ENCODE results near the gene KDM4C.
"Not testable (repeated sequence)": the region's sequence is repeated elsewhere in the genome, so short reads cannot be mapped to it uniquely, and the experiment has no call there.

Gene KDM4C

GRCh38 chr9:6757456-6758247 is at the start of gene KDM4C:
Gene KDM4C (plus strand): TSS chr9:6757973. CDS start chr9:6792989, 35,016 bp downstream.
- in situ Hi-C loops (cut with MboI; ENCODE audit: low pct_unique_long_range_greater_than_20kb, low sequenced_read_pairs), result no loop called here

GRCh38 chr9:6708732-6709131 is 49.0 kb upstream of the KDM4C start:
- peak; percentile 49 for DNase-seq
- in situ Hi-C loops (cut with MboI; ENCODE audit: low pct_unique_long_range_greater_than_20kb, low sequenced_read_pairs), result no loop called here

More at GRCh38 chr9:6757456-6758247, at the start of gene KDM4C:
- peak; percentile 98 for DNase-seq

GRCh38 chr9:6711403-6711802 is 46.4 kb upstream of the KDM4C start:
- DNase-seq, result no peak
- in situ Hi-C loops (cut with MboI; ENCODE audit: low pct_unique_long_range_greater_than_20kb, low sequenced_read_pairs), result no loop called here

- in situ Hi-C loops (cut with MboI; ENCODE audit: low pct_unique_long_range_greater_than_20kb, low sequenced_read_pairs), result no loop called here
- DNase-seq, result no peak
Observed at GRCh38 chr9:6712041-6712440, 45.7 kb upstream of the KDM4C start.

GRCh38 chr9:6714176-6714575 is 43.6 kb upstream of the KDM4C start:
- in situ Hi-C loops (cut with MboI; ENCODE audit: low pct_unique_long_range_greater_than_20kb, low sequenced_read_pairs), result no loop called here
- DNase-seq, result no peak

GRCh38 chr9:6715153-6715754 is 42.5 kb upstream of the KDM4C start:
- DNase-seq; in situ Hi-C loops (cut with MboI; ENCODE audit: low pct_unique_long_range_greater_than_20kb, low sequenced_read_pairs): not testable (repeated sequence)

- in situ Hi-C loops (cut with MboI; ENCODE audit: low pct_unique_long_range_greater_than_20kb, low sequenced_read_pairs), result no loop called here
- DNase-seq, result no peak
Observed at GRCh38 chr9:6715755-6716643, 41.8 kb upstream of the KDM4C start.

GRCh38 chr9:6716766-6717165 is 41.0 kb upstream of the KDM4C start:
- in situ Hi-C loops (cut with MboI; ENCODE audit: low pct_unique_long_range_greater_than_20kb, low sequenced_read_pairs), result no loop called here
- no peak for DNase-seq

GRCh38 chr9:6723881-6724420 is 33.8 kb upstream of the KDM4C start:
- no peak for DNase-seq
- in situ Hi-C loops (cut with MboI; ENCODE audit: low pct_unique_long_range_greater_than_20kb, low sequenced_read_pairs), result no loop called here

GRCh38 chr9:6733257-6733656 is 24.5 kb upstream of the KDM4C start:
- in situ Hi-C loops (cut with MboI; ENCODE audit: low pct_unique_long_range_greater_than_20kb, low sequenced_read_pairs), result no loop called here
- DNase-seq, result no peak

GRCh38 chr9:6733831-6734230 is 23.9 kb upstream of the KDM4C start:
- in situ Hi-C loops (cut with MboI; ENCODE audit: low pct_unique_long_range_greater_than_20kb, low sequenced_read_pairs), result no loop called here
- DNase-seq, result no peak

- no peak for DNase-seq
- in situ Hi-C loops (cut with MboI; ENCODE audit: low pct_unique_long_range_greater_than_20kb, low sequenced_read_pairs), result no loop called here
Observed at GRCh38 chr9:6735422-6735821, 22.4 kb upstream of the KDM4C start.

- in situ Hi-C loops (cut with MboI; ENCODE audit: low pct_unique_long_range_greater_than_20kb, low sequenced_read_pairs), result no loop called here
- DNase-seq, result peak; percentile 10
Observed at GRCh38 chr9:6739218-6739617, 18.6 kb upstream of the KDM4C start.

- in situ Hi-C loops (cut with MboI; ENCODE audit: low pct_unique_long_range_greater_than_20kb, low sequenced_read_pairs); DNase-seq: not testable (repeated sequence)
Observed at GRCh38 chr9:6748861-6749260, 8.9 kb upstream of the KDM4C start.

GRCh38 chr9:6754861-6755260 is 2.9 kb upstream of the KDM4C start:
- DNase-seq; in situ Hi-C loops (cut with MboI; ENCODE audit: low pct_unique_long_range_greater_than_20kb, low sequenced_read_pairs): not testable (repeated sequence)

GRCh38 chr9:6757132-6757455 is 679 bp upstream of the KDM4C start:
- in situ Hi-C loops (cut with MboI; ENCODE audit: low pct_unique_long_range_greater_than_20kb, low sequenced_read_pairs), result no loop called here
- DNase-seq, result peak; percentile 89

GRCh38 chr9:6758248-6758497 is 400 bp downstream of the KDM4C start:
- no peak for DNase-seq
- in situ Hi-C loops (cut with MboI; ENCODE audit: low pct_unique_long_range_greater_than_20kb, low sequenced_read_pairs), result no loop called here

GRCh38 chr9:6758498-6759184 is 868 bp downstream of the KDM4C start:
- in situ Hi-C loops (cut with MboI; ENCODE audit: low pct_unique_long_range_greater_than_20kb, low sequenced_read_pairs), result no loop called here
- DNase-seq, result peak; percentile 70

GRCh38 chr9:6759185-6759977 is 1.6 kb downstream of the KDM4C start:
- in situ Hi-C loops (cut with MboI; ENCODE audit: low pct_unique_long_range_greater_than_20kb, low sequenced_read_pairs), result no loop called here
- DNase-seq, result peak; percentile 64
